ENCODE data around the gene FLVCR2.
A peak's percentile ranks its signal among the peaks of the same experiment; 100 is the strongest.
"Not testable (repeated sequence)": the region's sequence is repeated elsewhere in the genome, so short reads cannot be mapped to it uniquely, and the experiment has no call there.

Gene FLVCR2

GRCh38 chr14:75589931-75590330 lies 11.5 kb downstream of the FLVCR2 start:
- in situ Hi-C loops (cut with HindIII; ENCODE audit: low pct_ligation_motif_present, low sequenced_read_pairs): no loop called here
- Histone ChIP-seq H3K4me3 (ENCODE audit: low read depth, low read length) (no peak overlapping the region), H3K27ac (no peak overlapping the region), H3K27me3 (replicated peaks) (no peaks in the 10 kb centered on the region), H3K36me3 (replicated peaks) (no peaks in the 10 kb centered on the region)
- TF ChIP-seq CTCF (IDR thresholded peaks at IDR 0.05; ENCODE audit: low read depth, low read length, missing control alignments): no peak
- DNase-seq: no peak

GRCh38 chr14:75591331-75591946 lies 13.0 kb downstream of the FLVCR2 start:
- Histone ChIP-seq H3K4me3 (ENCODE audit: low read depth, low read length) (no peak overlapping the region), H3K27ac (no peak overlapping the region), H3K27me3 (replicated peaks) (no peaks in the 10 kb centered on the region), H3K36me3 (replicated peaks) (no peaks in the 10 kb centered on the region)
- in situ Hi-C loops (cut with HindIII; ENCODE audit: low pct_ligation_motif_present, low sequenced_read_pairs): no loop called here
- TF ChIP-seq CTCF (IDR thresholded peaks at IDR 0.05; ENCODE audit: low read depth, low read length, missing control alignments): peak; percentile 29
- no peak for DNase-seq

GRCh38 chr14:75591987-75592575 lies 13.7 kb downstream of the FLVCR2 start:
- in situ Hi-C loops (cut with HindIII; ENCODE audit: low pct_ligation_motif_present, low sequenced_read_pairs): no loop called here

GRCh38 chr14:75595226-75595625 lies 16.8 kb downstream of the FLVCR2 start:
- in situ Hi-C loops (cut with HindIII; ENCODE audit: low pct_ligation_motif_present, low sequenced_read_pairs): no loop called here

More at GRCh38 chr14:75591987-75592575, 13.7 kb downstream of the FLVCR2 start:
- DNase-seq: no peak
- no peak for TF ChIP-seq CTCF (IDR thresholded peaks at IDR 0.05; ENCODE audit: low read depth, low read length, missing control alignments)
- H3K4me3 ChIP-seq (ENCODE audit: low read depth, low read length): no peak overlapping the region
- H3K27me3 ChIP-seq (replicated peaks): no peaks in the 10 kb centered on the region
- no peaks in the 10 kb centered on the region for H3K36me3 ChIP-seq (replicated peaks)
- H3K27ac ChIP-seq: no peak overlapping the region

GRCh38 chr14:75597149-75597548 lies 18.7 kb downstream of the FLVCR2 start:
- DNase-seq: no peak
- no peak for TF ChIP-seq CTCF (IDR thresholded peaks at IDR 0.05; ENCODE audit: low read depth, low read length, missing control alignments)
- H3K27ac ChIP-seq: no peak overlapping the region
- no peaks in the 10 kb centered on the region for H3K27me3 ChIP-seq (replicated peaks)
- H3K36me3 ChIP-seq (replicated peaks): no peaks in the 10 kb centered on the region
- H3K4me3 ChIP-seq (ENCODE audit: low read depth, low read length): no peak overlapping the region
- in situ Hi-C loops (cut with HindIII; ENCODE audit: low pct_ligation_motif_present, low sequenced_read_pairs): no loop called here

More at GRCh38 chr14:75595226-75595625, 16.8 kb downstream of the FLVCR2 start:
- no peaks in the 10 kb centered on the region for H3K27me3 ChIP-seq (replicated peaks)
- peak; percentile 32 for DNase-seq
- TF ChIP-seq CTCF (IDR thresholded peaks at IDR 0.05; ENCODE audit: low read depth, low read length, missing control alignments): no peak
- no peak overlapping the region for H3K27ac ChIP-seq
- H3K4me3 ChIP-seq (ENCODE audit: low read depth, low read length): no peak overlapping the region
- no peaks in the 10 kb centered on the region for H3K36me3 ChIP-seq (replicated peaks)

GRCh38 chr14:75600100-75600499 lies 21.7 kb downstream of the FLVCR2 start:
- H3K27me3 ChIP-seq (replicated peaks); in situ Hi-C loops (cut with HindIII; ENCODE audit: low pct_ligation_motif_present, low sequenced_read_pairs); H3K27ac ChIP-seq; H3K36me3 ChIP-seq (replicated peaks); H3K4me3 ChIP-seq (ENCODE audit: low read depth, low read length); DNase-seq: not testable (repeated sequence)

- H3K36me3 ChIP-seq (replicated peaks); H3K27ac ChIP-seq; H3K27me3 ChIP-seq (replicated peaks); DNase-seq; H3K4me3 ChIP-seq (ENCODE audit: low read depth, low read length); in situ Hi-C loops (cut with HindIII; ENCODE audit: low pct_ligation_motif_present, low sequenced_read_pairs): not testable (repeated sequence)
Measured at GRCh38 chr14:75601061-75601460, 22.6 kb downstream of the FLVCR2 start.
